Breast epithelium (tissue), 3 donors: ENCODE data around the gene DOLPP1.

ENCODE experiments used
- CTCF ChIP-seq, 3 donors: fragments of 450-650 bp; IDR thresholded peaks; one replicate each; pipeline ENCODE4 v1.5.1; 2016 to 2017; ENCODE audit warnings: antibody characterized with exemption in 3 of 3, mild to moderate bottlenecking in 3 of 3, moderate library complexity in 3 of 3
- POLR2A ChIP-seq: fragments of 450-650 bp; IDR thresholded peaks from one replicate; pipeline ENCODE4 v1.6.1; 2016; ENCODE audit warnings: antibody characterized with exemption, mild to moderate bottlenecking, moderate library complexity

- no peak for TF ChIP-seq CTCF (IDR thresholded peaks at IDR 0.05)
- TF ChIP-seq POLR2A = no peak
Measured at GRCh38 chr9:129126749-129127618, 46.1 kb downstream of the DOLPP1 start.
